Panc1 (cell line): ENCODE measurements around the gene OMG. TPM values are rescaled to one million over a fixed set of nuclear protein-coding genes. Genes with fewer than 3 reads are reported as not detected.

Experiments
- ATAC-seq: fragments of 200-7000 bp; cut with Tn5 transposase; 2 replicates; pipeline ENCODE4 v1.9.1; 2020; ENCODE audit warnings: mild to moderate bottlenecking, moderate library complexity
- BruUV-seq: library from RNA; stranded (reverse); fragments of 400-500 nt; replicated peaks from 2 replicates; lab custom pipeline; 2021; lab: Mats Ljungman, UMichigan
- CTCF ChIA-PET: fragments of 300-600 bp; sonication (Branson Sonifier 250); formaldehyde crosslinking; loops from one replicate; lab custom pipeline; 2022; ENCODE audit warnings: antibody characterized with exemption; lab: Charles Lee
- POLR2A ChIA-PET: fragments of 300-600 bp; sonication (Branson Sonifier 250); formaldehyde crosslinking; loops from one replicate; lab custom pipeline; 2022; ENCODE audit warnings: antibody characterized with exemption; lab: Charles Lee
- DNase-seq: peaks from one replicate; pipeline ENCODE4 v3.0.0-alpha.2; 2010; ENCODE audit warnings: low read depth, low spot score
- H3K27ac ChIP-seq: 2 replicates; pipeline ENCODE4 v1.5.1; 2011; ENCODE audit warnings: mild to moderate bottlenecking, low read length, inconsistent platforms
- H3K27me3 ChIP-seq: fragments of 200-500 bp; sonication (Bioruptor generic); 2 replicates; pipeline ENCODE4 v1.6.0; 2014; ENCODE audit warnings: low read length, inconsistent platforms; ENCODE audit not compliant: control insufficient read depth, insufficient read depth
- H3K36me3 ChIP-seq: fragments of 200-500 bp; sonication (Bioruptor generic); 2 replicates; pipeline ENCODE4 v1.5.1; 2014; ENCODE audit warnings: inconsistent platforms, mild to moderate bottlenecking, low read length, moderate library complexity; ENCODE audit not compliant: control insufficient read depth, insufficient read depth
- H3K4me1 ChIP-seq: 2 replicates; pipeline ENCODE4 v1.5.1; 2011; ENCODE audit warnings: inconsistent platforms, mild to moderate bottlenecking, low read length, moderate library complexity; ENCODE audit not compliant: control insufficient read depth, insufficient read depth
- H3K4me3 ChIP-seq, 2 experiments: 2 replicates each; pipeline ENCODE4 v1.5.1; 2011 to 2012; ENCODE audit warnings: low read depth in 2 of 2, low read length in 2 of 2, mild to moderate bottlenecking in 2 of 2, inconsistent platforms in 1 of 2, moderate library complexity in 1 of 2
- H3K9me3 ChIP-seq: fragments of 200-500 bp; sonication (Bioruptor generic); 2 replicates; pipeline ENCODE4 v1.5.1; 2014; ENCODE audit warnings: low read depth, mild to moderate bottlenecking, inconsistent platforms, low read length, moderate library complexity; ENCODE audit not compliant: control insufficient read depth, insufficient read depth
- POLR2AphosphoS5 ChIP-seq: IDR thresholded peaks from 2 replicates; pipeline ENCODE4 v1.6.1; 2012; ENCODE audit warnings: mild to moderate bottlenecking, low read depth, low read length, moderate library complexity
- SIN3A ChIP-seq: IDR thresholded peaks from 2 replicates; pipeline ENCODE4 v1.6.1; 2012; ENCODE audit warnings: low read depth, mild to moderate bottlenecking, low read length, moderate library complexity, borderline replicate concordance; ENCODE audit not compliant: insufficient read depth
- TCF7L2 ChIP-seq: IDR thresholded peaks from 2 replicates; pipeline ENCODE4 v1.6.1; 2011; ENCODE audit warnings: mild to moderate bottlenecking, low read depth, low read length, inconsistent platforms
- in situ Hi-C: cut with HindIII; loops from 2 replicates; pipeline ENCODE4 v1.10.0; 2016; ENCODE audit warnings: low sequenced_read_pairs, low pct_unique_long_range_greater_than_20kb
- intact Hi-C: fragments of 100-400 bp; cut with micrococcal nuclease; formaldehyde crosslinking; loops from one replicate; pipeline ENCODE4 v1.10.0; 2022; ENCODE audit not compliant: unreplicated experiment
- total RNA-seq: library from RNA; stranded (reverse); gene quantifications from one replicate; pipeline ENCODE4 v1.2.1, GENCODE V29; 2021; ENCODE audit not compliant: unreplicated experiment
- TF ChIP-seq, protein P1 (sequence below): fragments of 450-650 bp; IDR thresholded peaks from 2 replicates; pipeline ENCODE4 v1.5.1; 2017; ENCODE audit warnings: mild to moderate bottlenecking
- TF ChIP-seq, protein P2 (sequence below), 2 experiments: IDR thresholded peaks; 2 replicates each; pipeline ENCODE4 v1.6.1; 2011 to 2012; ENCODE audit warnings: low read depth in 2 of 2, control low read depth in 1 of 2, low read length in 1 of 2, mild to moderate bottlenecking in 1 of 2, moderate library complexity in 1 of 2; ENCODE audit not compliant: insufficient read depth in 1 of 2

Gene OMG
- total RNA-seq, 1 experiment from 2014 or later, result not detected

DNA sequence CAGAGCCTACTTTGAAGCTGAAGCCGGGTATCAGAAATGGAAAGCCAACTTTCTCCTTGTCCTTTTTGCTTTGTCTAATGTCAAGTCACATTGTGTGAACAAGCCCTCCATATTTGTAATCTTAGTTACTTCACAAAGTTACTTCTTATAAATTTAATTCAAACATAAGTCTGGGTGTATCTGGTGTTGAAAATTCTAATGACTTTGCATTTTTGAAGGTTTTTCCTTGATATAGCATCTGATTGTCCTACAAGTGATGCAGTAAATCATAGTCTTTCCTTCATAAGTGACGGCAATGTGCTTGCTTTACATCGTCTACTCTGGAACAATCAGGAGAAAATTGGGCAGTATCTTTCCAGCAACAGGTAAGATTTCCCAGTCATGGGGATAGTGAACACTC lies 36.9 kb downstream of the OMG start:
- Histone ChIP-seq H3K27ac (no peak overlapping the region), H3K9me3 (no peaks in the 10 kb centered on the region), H3K36me3 (peaks cover 28% of the 10 kb centered on the region), H3K4me1 (no peaks in the 10 kb centered on the region), H3K4me3 (no peak overlapping the region), H3K27me3 (no peaks in the 10 kb centered on the region)
- POLR2A ChIA-PET, result interaction anchor here (0.6 kb wide), 1 partner anchor 46 kb away, joined by 4 read pairs; no protein-coding TSS in a partner anchor
- intact Hi-C loops, result no loop called here
- ATAC-seq, result no peak
- BruUV-seq, result no TSS peak
- in situ Hi-C loops, result no loop called here
- TF ChIP-seq SIN3A, result no peak
- TF ChIP-seq TCF7L2, result no peak
- TF ChIP-seq, protein P1, sequence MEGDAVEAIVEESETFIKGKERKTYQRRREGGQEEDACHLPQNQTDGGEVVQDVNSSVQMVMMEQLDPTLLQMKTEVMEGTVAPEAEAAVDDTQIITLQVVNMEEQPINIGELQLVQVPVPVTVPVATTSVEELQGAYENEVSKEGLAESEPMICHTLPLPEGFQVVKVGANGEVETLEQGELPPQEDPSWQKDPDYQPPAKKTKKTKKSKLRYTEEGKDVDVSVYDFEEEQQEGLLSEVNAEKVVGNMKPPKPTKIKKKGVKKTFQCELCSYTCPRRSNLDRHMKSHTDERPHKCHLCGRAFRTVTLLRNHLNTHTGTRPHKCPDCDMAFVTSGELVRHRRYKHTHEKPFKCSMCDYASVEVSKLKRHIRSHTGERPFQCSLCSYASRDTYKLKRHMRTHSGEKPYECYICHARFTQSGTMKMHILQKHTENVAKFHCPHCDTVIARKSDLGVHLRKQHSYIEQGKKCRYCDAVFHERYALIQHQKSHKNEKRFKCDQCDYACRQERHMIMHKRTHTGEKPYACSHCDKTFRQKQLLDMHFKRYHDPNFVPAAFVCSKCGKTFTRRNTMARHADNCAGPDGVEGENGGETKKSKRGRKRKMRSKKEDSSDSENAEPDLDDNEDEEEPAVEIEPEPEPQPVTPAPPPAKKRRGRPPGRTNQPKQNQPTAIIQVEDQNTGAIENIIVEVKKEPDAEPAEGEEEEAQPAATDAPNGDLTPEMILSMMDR, result no peak
- TF ChIP-seq, protein P2, sequence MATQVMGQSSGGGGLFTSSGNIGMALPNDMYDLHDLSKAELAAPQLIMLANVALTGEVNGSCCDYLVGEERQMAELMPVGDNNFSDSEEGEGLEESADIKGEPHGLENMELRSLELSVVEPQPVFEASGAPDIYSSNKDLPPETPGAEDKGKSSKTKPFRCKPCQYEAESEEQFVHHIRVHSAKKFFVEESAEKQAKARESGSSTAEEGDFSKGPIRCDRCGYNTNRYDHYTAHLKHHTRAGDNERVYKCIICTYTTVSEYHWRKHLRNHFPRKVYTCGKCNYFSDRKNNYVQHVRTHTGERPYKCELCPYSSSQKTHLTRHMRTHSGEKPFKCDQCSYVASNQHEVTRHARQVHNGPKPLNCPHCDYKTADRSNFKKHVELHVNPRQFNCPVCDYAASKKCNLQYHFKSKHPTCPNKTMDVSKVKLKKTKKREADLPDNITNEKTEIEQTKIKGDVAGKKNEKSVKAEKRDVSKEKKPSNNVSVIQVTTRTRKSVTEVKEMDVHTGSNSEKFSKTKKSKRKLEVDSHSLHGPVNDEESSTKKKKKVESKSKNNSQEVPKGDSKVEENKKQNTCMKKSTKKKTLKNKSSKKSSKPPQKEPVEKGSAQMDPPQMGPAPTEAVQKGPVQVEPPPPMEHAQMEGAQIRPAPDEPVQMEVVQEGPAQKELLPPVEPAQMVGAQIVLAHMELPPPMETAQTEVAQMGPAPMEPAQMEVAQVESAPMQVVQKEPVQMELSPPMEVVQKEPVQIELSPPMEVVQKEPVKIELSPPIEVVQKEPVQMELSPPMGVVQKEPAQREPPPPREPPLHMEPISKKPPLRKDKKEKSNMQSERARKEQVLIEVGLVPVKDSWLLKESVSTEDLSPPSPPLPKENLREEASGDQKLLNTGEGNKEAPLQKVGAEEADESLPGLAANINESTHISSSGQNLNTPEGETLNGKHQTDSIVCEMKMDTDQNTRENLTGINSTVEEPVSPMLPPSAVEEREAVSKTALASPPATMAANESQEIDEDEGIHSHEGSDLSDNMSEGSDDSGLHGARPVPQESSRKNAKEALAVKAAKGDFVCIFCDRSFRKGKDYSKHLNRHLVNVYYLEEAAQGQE (IDR thresholded peaks at IDR 0.05; ENCODE audit: insufficient read depth in 1 of 2, low read depth in 2 of 2, low read length in 1 of 2), result no peak
- no peak for TF ChIP-seq POLR2AphosphoS5
- CTCF ChIA-PET, result no interaction called here
- DNase-seq, result no peak

DNA sequence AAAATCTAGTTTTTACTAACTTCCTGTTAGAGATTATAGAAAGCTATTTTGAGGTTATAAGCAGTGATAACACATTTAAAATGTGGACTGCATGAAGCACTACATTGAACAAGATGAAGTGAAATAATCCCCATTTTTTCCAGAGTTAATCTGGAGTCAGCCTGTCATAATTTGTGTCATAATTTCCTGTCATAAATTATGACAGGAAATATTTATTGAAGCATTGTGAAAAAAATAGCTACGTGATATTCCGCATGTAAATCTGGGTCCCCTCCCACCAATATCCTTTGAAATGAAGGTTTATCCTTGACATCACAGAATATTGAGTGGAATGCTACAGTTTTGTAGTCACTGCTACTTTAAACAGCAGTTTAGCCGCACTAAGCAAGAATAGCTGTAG lies 40.1 kb downstream of the OMG start:
- Histone ChIP-seq H3K9me3 (no peaks in the 10 kb centered on the region), H3K27ac (no peak overlapping the region), H3K27me3 (no peaks in the 10 kb centered on the region), H3K36me3 (peaks cover 32% of the 10 kb centered on the region; the same call in 1 of the 2 replicates), H3K4me1 (no peaks in the 10 kb centered on the region), H3K4me3 (no peak overlapping the region)
- in situ Hi-C loops, result no loop called here
- no peak for TF ChIP-seq TCF7L2
- TF ChIP-seq POLR2AphosphoS5, result no peak
- TF ChIP-seq, protein P1, result no peak
- TF ChIP-seq, protein P2 (IDR thresholded peaks at IDR 0.05; ENCODE audit: insufficient read depth in 1 of 2, low read depth in 2 of 2, low read length in 1 of 2), result no peak
- TF ChIP-seq SIN3A, result no peak
- no TSS peak for BruUV-seq
- POLR2A ChIA-PET, result no interaction called here
- CTCF ChIA-PET, result no interaction called here
- no peak for ATAC-seq
- intact Hi-C loops, result no loop called here
- DNase-seq, result no peak
